ENCODE results near the gene UPK2. TPM values are rescaled to one million over a fixed set of nuclear protein-coding genes. Genes with fewer than 3 reads are reported as not detected.

Gene UPK2
- total RNA-seq, 1 experiment from 2014 or later, result 3.5 TPM

- Mint-ChIP-seq H3K4me3 (ENCODE audit: unreplicated experiment) (peak overlapping the region; percentile 78), H3K27ac (ENCODE audit: unreplicated experiment) (peak overlapping the region; percentile 100), H3K36me3 (ENCODE audit: insufficient read depth, unreplicated experiment) (peaks cover 70% of the 10 kb centered on the region), H3K27me3 (ENCODE audit: insufficient read depth, unreplicated experiment) (no peaks in the 10 kb centered on the region), H3K9me3 (ENCODE audit: unreplicated experiment) (no peaks in the 10 kb centered on the region), H3K4me1 (ENCODE audit: low read depth, unreplicated experiment) (peaks cover 64% of the 10 kb centered on the region)
- no peaks in the 10 kb centered on the region for H3K36me3 ChIP-seq (ENCODE audit: control insufficient read depth, insufficient read depth, low read length)
- no peaks in the 10 kb centered on the region for H3K9me3 ChIP-seq
- intact Hi-C loops (cut with micrococcal nuclease; ENCODE audit: unreplicated experiment), result no loop called here
- no peak for TF ChIP-seq CTCF (IDR thresholded peaks at IDR 0.05; ENCODE audit: insufficient read depth in 1 of 2, low read depth in 1 of 2, low read length in 1 of 2, severe bottlenecking in 1 of 2, unreplicated experiment in 1 of 2)
- BruUV-seq (replicated peaks), result no TSS peak
- H3K4me3 ChIP-seq (ENCODE audit: low read depth, low read length), result peak overlapping the region; percentile 11
- DNase-seq, result peak; percentile 91 to 94
- no peaks in the 10 kb centered on the region for H3K27me3 ChIP-seq (replicated peaks; ENCODE audit: control insufficient read depth, insufficient read depth, low read length)
- POLR2A ChIA-PET, result no interaction called here
- H3K4me1 ChIP-seq, result peaks cover 75% of the 10 kb centered on the region
- CTCF ChIA-PET, result interaction anchor here (1.0 to 1.2 kb wide), 3 partner anchors 8 to 130 kb away, joined by 3 to 11 read pairs (median 5); partner anchors contain the start of gene DDX6
Measured at GRCh38 chr11:118921121-118921928, 34.8 kb upstream of the UPK2 start.

- Mint-ChIP-seq H3K4me1 (ENCODE audit: low read depth, unreplicated experiment) (peaks cover 56% of the 10 kb centered on the region), H3K27me3 (ENCODE audit: insufficient read depth, unreplicated experiment) (no peaks in the 10 kb centered on the region), H3K27ac (ENCODE audit: unreplicated experiment) (peak overlapping the region; percentile 100), H3K4me3 (ENCODE audit: unreplicated experiment) (peak overlapping the region; percentile 78), H3K36me3 (ENCODE audit: insufficient read depth, unreplicated experiment) (peaks cover 62% of the 10 kb centered on the region), H3K9me3 (ENCODE audit: unreplicated experiment) (no peaks in the 10 kb centered on the region)
- Histone ChIP-seq H3K4me1 (peaks cover 67% of the 10 kb centered on the region), H3K9me3 (no peaks in the 10 kb centered on the region), H3K27me3 (replicated peaks; ENCODE audit: control insufficient read depth, insufficient read depth, low read length) (no peaks in the 10 kb centered on the region), H3K4me3 (ENCODE audit: low read depth, low read length) (peak overlapping the region; percentile 11; the same call in 1 of the 2 replicates), H3K36me3 (ENCODE audit: control insufficient read depth, insufficient read depth, low read length) (no peaks in the 10 kb centered on the region)
- peak; percentile 80 to 83 for DNase-seq
- no TSS peak for BruUV-seq (replicated peaks)
- TF ChIP-seq CTCF (IDR thresholded peaks at IDR 0.05; ENCODE audit: insufficient read depth in 1 of 2, low read depth in 1 of 2, low read length in 1 of 2, severe bottlenecking in 1 of 2, unreplicated experiment in 1 of 2), result no peak
- POLR2A ChIA-PET, result interaction anchor here (0.5 kb wide), 2 partner anchors 86 to 187 kb away, joined by 3 to 7 read pairs; no protein-coding TSS in a partner anchor
- intact Hi-C loops (cut with micrococcal nuclease; ENCODE audit: unreplicated experiment), result no loop called here
- CTCF ChIA-PET, result interaction anchor here (0.8 to 1.2 kb wide), 3 partner anchors 9 to 131 kb away, joined by 3 to 5 read pairs (median 3); partner anchors contain the start of gene DDX6
Measured at GRCh38 chr11:118921929-118922744, 34.0 kb upstream of the UPK2 start.
